ENCODE measurements around the gene CA14. TPM values are rescaled to one million over a fixed set of nuclear protein-coding genes. Genes with fewer than 3 reads are reported as not detected.
"Not testable (repeated sequence)": the region's sequence is repeated elsewhere in the genome, so short reads cannot be mapped to it uniquely, and the experiment has no call there.

The CA14 gene
- total RNA-seq, 3 donors from 2014 or later: 0.38 to 6.8 (median 0.41) TPM

- no peak for DNase-seq
- no peak overlapping the region for H3K4me3 ChIP-seq
- H3K36me3 ChIP-seq (ENCODE audit: low read depth): no peaks in the 10 kb centered on the region
- no peak for TF ChIP-seq CTCF (IDR thresholded peaks at IDR 0.05)
- H3K4me1 ChIP-seq (ENCODE audit: low read depth): no peaks in the 10 kb centered on the region
- no peak for ATAC-seq
- intact Hi-C loops (cut with DNase I, micrococcal nuclease): no loop called here
- H3K9me3 ChIP-seq: no peaks in the 10 kb centered on the region
Observed at GRCh38 chr1:150226486-150226885, 31.1 kb upstream of the CA14 start.

GRCh38 chr1:150227228-150227627 lies 30.3 kb upstream of the CA14 start:
- Histone ChIP-seq H3K9me3 (no peaks in the 10 kb centered on the region), H3K4me1 (ENCODE audit: low read depth) (no peaks in the 10 kb centered on the region), H3K36me3 (ENCODE audit: low read depth) (no peaks in the 10 kb centered on the region), H3K4me3 (no peak overlapping the region)
- no peak for DNase-seq
- intact Hi-C loops (cut with DNase I, micrococcal nuclease): no loop called here
- TF ChIP-seq CTCF (IDR thresholded peaks at IDR 0.05): no peak
- ATAC-seq: no peak

GRCh38 chr1:150228246-150228645 lies 29.3 kb upstream of the CA14 start:
- H3K4me1 ChIP-seq (ENCODE audit: low read depth); H3K4me3 ChIP-seq; H3K36me3 ChIP-seq (ENCODE audit: low read depth); H3K9me3 ChIP-seq; intact Hi-C loops (cut with DNase I, micrococcal nuclease); ATAC-seq; DNase-seq: not testable (repeated sequence)

GRCh38 chr1:150232921-150233320 lies 24.7 kb upstream of the CA14 start:
- ATAC-seq; intact Hi-C loops (cut with DNase I, micrococcal nuclease); H3K4me3 ChIP-seq; H3K9me3 ChIP-seq; H3K36me3 ChIP-seq (ENCODE audit: low read depth); DNase-seq: not testable (repeated sequence)
- H3K4me1 ChIP-seq (ENCODE audit: low read depth): peaks cover 14% of the 10 kb centered on the region

- Histone ChIP-seq H3K9me3 (no peaks in the 10 kb centered on the region), H3K4me3 (no peak overlapping the region), H3K36me3 (ENCODE audit: low read depth) (no peaks in the 10 kb centered on the region), H3K4me1 (ENCODE audit: low read depth) (peaks cover 14% of the 10 kb centered on the region)
- ATAC-seq: no peak
- no peak for TF ChIP-seq CTCF (IDR thresholded peaks at IDR 0.05)
- no peak for DNase-seq
- intact Hi-C loops (cut with DNase I, micrococcal nuclease): no loop called here
Observed at GRCh38 chr1:150233359-150234308, 23.9 kb upstream of the CA14 start.

- peaks cover 14% of the 10 kb centered on the region for H3K4me1 ChIP-seq (ENCODE audit: low read depth)
- H3K4me3 ChIP-seq: no peak overlapping the region
- ATAC-seq: no peak
- TF ChIP-seq CTCF (IDR thresholded peaks at IDR 0.05): no peak
- no peaks in the 10 kb centered on the region for H3K9me3 ChIP-seq
- intact Hi-C loops (cut with DNase I, micrococcal nuclease): no loop called here
- H3K36me3 ChIP-seq (ENCODE audit: low read depth): no peaks in the 10 kb centered on the region
- DNase-seq: no peak
Observed at GRCh38 chr1:150234309-150234565, 23.3 kb upstream of the CA14 start.
